ENCODE measurements around the gene ALK.

Gene ALK

GRCh38 chr2:29370581-29371125 lies 550.7 kb downstream of the ALK start:
- DNase-seq (ENCODE audit: low read depth in 2 of 2), result no peak

- DNase-seq (ENCODE audit: low read depth in 2 of 2), result no peak
These were observed 551.2 kb downstream of the ALK start for GRCh38 chr2:29370173-29370572.

GRCh38 chr2:29368659-29369040 lies 552.7 kb downstream of the ALK start:
- DNase-seq (ENCODE audit: low read depth in 2 of 2), result no peak

GRCh38 chr2:29367986-29368658 lies 553.3 kb downstream of the ALK start:
- DNase-seq (ENCODE audit: low read depth in 2 of 2), result no peak

GRCh38 chr2:29363111-29363510 lies 558.3 kb downstream of the ALK start:
- no peak for DNase-seq (ENCODE audit: low read depth in 2 of 2)

GRCh38 chr2:29361231-29361630 lies 560.2 kb downstream of the ALK start:
- no peak for DNase-seq (ENCODE audit: low read depth in 2 of 2)

- DNase-seq (ENCODE audit: low read depth in 2 of 2), result no peak
These were observed 561.2 kb downstream of the ALK start for GRCh38 chr2:29360016-29360784.

GRCh38 chr2:29353403-29353991 lies 567.9 kb downstream of the ALK start:
- no peak for DNase-seq (ENCODE audit: low read depth in 2 of 2)

- DNase-seq (ENCODE audit: low read depth in 2 of 2), result no peak
These were observed 569.3 kb downstream of the ALK start for GRCh38 chr2:29351916-29352591.

GRCh38 chr2:29351248-29351647 lies 570.1 kb downstream of the ALK start:
- no peak for DNase-seq (ENCODE audit: low read depth in 2 of 2)

- no peak for DNase-seq (ENCODE audit: low read depth in 2 of 2)
These were observed 571.9 kb downstream of the ALK start for GRCh38 chr2:29349316-29350030.

- DNase-seq (ENCODE audit: low read depth in 2 of 2), result no peak
These were observed 573.5 kb downstream of the ALK start for GRCh38 chr2:29347774-29348461.

GRCh38 chr2:29345236-29345635 lies 576.1 kb downstream of the ALK start:
- no peak for DNase-seq (ENCODE audit: low read depth in 2 of 2)

- DNase-seq (ENCODE audit: low read depth in 2 of 2), result no peak
These were observed 577.6 kb downstream of the ALK start for GRCh38 chr2:29343830-29344229.

- DNase-seq (ENCODE audit: low read depth in 2 of 2), result no peak
These were observed 584.8 kb downstream of the ALK start for GRCh38 chr2:29336341-29337241.

- no peak for DNase-seq (ENCODE audit: low read depth in 2 of 2)
These were observed 586.0 kb downstream of the ALK start for GRCh38 chr2:29335396-29335795.

GRCh38 chr2:29334706-29335105 lies 586.7 kb downstream of the ALK start:
- no peak for DNase-seq (ENCODE audit: low read depth in 2 of 2)

- DNase-seq (ENCODE audit: low read depth in 2 of 2), result no peak
These were observed 588.8 kb downstream of the ALK start for GRCh38 chr2:29332540-29332939.

- DNase-seq (ENCODE audit: low read depth in 2 of 2), result no peak
These were observed 591.5 kb downstream of the ALK start for GRCh38 chr2:29329899-29330298.

- DNase-seq (ENCODE audit: low read depth in 2 of 2), result no peak
These were observed 594.5 kb downstream of the ALK start for GRCh38 chr2:29326926-29327325.
